COLO829 (cell line): ENCODE data around the gene YBX1.
"Not testable (repeated sequence)": the region's sequence is repeated elsewhere in the genome, so short reads cannot be mapped to it uniquely, and the experiment has no call there.

Experiments used
- DNase-seq: peaks from one replicate; pipeline ENCODE4 v3.0.0; 2012; ENCODE audit warnings: low spot score

The YBX1 gene

GRCh38 chr1:42690477-42691156 lies 8.4 kb downstream of the YBX1 start:
- no peak for DNase-seq

- no peak for DNase-seq
Measured at GRCh38 chr1:42691157-42691498, 8.9 kb downstream of the YBX1 start.

- no peak for DNase-seq
Measured at GRCh38 chr1:42692461-42692860, 10.2 kb downstream of the YBX1 start.

GRCh38 chr1:42692911-42693310 lies 10.7 kb downstream of the YBX1 start:
- DNase-seq: no peak

GRCh38 chr1:42698081-42698813 lies 16.0 kb downstream of the YBX1 start:
- no peak for DNase-seq

- no peak for DNase-seq
Measured at GRCh38 chr1:42700006-42700405, 17.8 kb downstream of the YBX1 start.

GRCh38 chr1:42703888-42704464 lies 21.8 kb downstream of the YBX1 start:
- no peak for DNase-seq

- not testable (repeated sequence) for DNase-seq
Measured at GRCh38 chr1:42712808-42713207, 30.6 kb downstream of the YBX1 start.

- DNase-seq: no peak
Measured at GRCh38 chr1:42713293-42713692, 31.1 kb downstream of the YBX1 start.

- not testable (repeated sequence) for DNase-seq
Measured at GRCh38 chr1:42714441-42714840, 32.2 kb downstream of the YBX1 start.

GRCh38 chr1:42720868-42721267 lies 38.6 kb downstream of the YBX1 start:
- no peak for DNase-seq

GRCh38 chr1:42721926-42722325 lies 39.7 kb downstream of the YBX1 start:
- DNase-seq: no peak

GRCh38 chr1:42722403-42722802 lies 40.2 kb downstream of the YBX1 start:
- DNase-seq: not testable (repeated sequence)

GRCh38 chr1:42723511-42723910 lies 41.3 kb downstream of the YBX1 start:
- DNase-seq: no peak

GRCh38 chr1:42725820-42726219 lies 43.6 kb downstream of the YBX1 start:
- not testable (repeated sequence) for DNase-seq

- no peak for DNase-seq
Measured at GRCh38 chr1:42730002-42730401, 47.8 kb downstream of the YBX1 start.

GRCh38 chr1:42730988-42731387 lies 48.8 kb downstream of the YBX1 start:
- DNase-seq: no peak

GRCh38 chr1:42731585-42731984 lies 49.4 kb downstream of the YBX1 start:
- no peak for DNase-seq

- no peak for DNase-seq
Measured at GRCh38 chr1:42732126-42732680, 50.0 kb downstream of the YBX1 start.

GRCh38 chr1:42733415-42734200 lies 51.4 kb downstream of the YBX1 start:
- no peak for DNase-seq

GRCh38 chr1:42734201-42735035 lies 52.2 kb downstream of the YBX1 start:
- DNase-seq: no peak
